ENCODE data around the gene TLNRD1.

TLNRD1 gene
- long read RNA-seq, full-length matches to known transcripts: 2 of 2 reads
- long read RNA-seq, partial matches to known transcripts: 0 of 2 reads
- long read RNA-seq, other reads (novel, unspliced or antisense): 0 of 2 reads

DNA sequence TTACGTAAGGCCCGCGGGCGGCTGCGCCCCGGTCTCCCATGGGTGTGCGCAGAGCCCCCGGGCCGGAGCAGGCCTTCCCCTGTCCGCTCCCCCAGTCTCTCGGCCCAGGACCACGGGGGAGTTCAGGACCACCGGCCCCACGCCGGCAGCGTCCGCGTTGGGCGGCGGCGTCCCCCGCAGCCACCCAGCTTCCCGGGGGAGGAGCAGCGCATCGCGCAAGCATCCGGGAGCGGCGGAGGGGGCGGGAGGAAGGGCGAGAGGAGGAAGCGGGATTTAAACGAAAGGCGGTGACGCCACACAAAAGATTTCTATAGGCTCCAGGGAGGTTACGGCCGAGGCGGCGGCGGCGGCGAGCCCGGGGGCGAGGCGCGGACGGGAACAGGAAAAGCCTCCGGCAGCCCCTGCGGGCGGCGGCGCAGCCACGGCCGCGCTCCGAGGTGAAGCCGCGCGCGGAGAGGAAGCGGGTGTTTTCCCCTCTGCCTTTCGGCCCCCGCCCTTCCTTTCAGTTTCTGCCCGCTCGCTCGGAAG, at the start of gene TLNRD1:
Gene TLNRD1, plus strand, starts transcription at position 300 of the 528 bp plus-strand sequence. CDS start 1,349 bp downstream, outside the sequence.
- TF ChIP-seq POLR2AphosphoS5 (IDR thresholded peaks at IDR 0.05; ENCODE audit: low read depth): peak; percentile 74; the same call in 1 of the 2 replicates
- 0 out of 2 replicates have a peak, but pooled peaks have one; percentile 25 for TF ChIP-seq GABPA (IDR thresholded peaks at IDR 0.05; ENCODE audit: low read depth)
- TF ChIP-seq, protein P1, sequence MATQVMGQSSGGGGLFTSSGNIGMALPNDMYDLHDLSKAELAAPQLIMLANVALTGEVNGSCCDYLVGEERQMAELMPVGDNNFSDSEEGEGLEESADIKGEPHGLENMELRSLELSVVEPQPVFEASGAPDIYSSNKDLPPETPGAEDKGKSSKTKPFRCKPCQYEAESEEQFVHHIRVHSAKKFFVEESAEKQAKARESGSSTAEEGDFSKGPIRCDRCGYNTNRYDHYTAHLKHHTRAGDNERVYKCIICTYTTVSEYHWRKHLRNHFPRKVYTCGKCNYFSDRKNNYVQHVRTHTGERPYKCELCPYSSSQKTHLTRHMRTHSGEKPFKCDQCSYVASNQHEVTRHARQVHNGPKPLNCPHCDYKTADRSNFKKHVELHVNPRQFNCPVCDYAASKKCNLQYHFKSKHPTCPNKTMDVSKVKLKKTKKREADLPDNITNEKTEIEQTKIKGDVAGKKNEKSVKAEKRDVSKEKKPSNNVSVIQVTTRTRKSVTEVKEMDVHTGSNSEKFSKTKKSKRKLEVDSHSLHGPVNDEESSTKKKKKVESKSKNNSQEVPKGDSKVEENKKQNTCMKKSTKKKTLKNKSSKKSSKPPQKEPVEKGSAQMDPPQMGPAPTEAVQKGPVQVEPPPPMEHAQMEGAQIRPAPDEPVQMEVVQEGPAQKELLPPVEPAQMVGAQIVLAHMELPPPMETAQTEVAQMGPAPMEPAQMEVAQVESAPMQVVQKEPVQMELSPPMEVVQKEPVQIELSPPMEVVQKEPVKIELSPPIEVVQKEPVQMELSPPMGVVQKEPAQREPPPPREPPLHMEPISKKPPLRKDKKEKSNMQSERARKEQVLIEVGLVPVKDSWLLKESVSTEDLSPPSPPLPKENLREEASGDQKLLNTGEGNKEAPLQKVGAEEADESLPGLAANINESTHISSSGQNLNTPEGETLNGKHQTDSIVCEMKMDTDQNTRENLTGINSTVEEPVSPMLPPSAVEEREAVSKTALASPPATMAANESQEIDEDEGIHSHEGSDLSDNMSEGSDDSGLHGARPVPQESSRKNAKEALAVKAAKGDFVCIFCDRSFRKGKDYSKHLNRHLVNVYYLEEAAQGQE (IDR thresholded peaks at IDR 0.05; ENCODE audit: insufficient replicate concordance, low read depth): peak; percentile 45
- TF ChIP-seq, protein P2, sequence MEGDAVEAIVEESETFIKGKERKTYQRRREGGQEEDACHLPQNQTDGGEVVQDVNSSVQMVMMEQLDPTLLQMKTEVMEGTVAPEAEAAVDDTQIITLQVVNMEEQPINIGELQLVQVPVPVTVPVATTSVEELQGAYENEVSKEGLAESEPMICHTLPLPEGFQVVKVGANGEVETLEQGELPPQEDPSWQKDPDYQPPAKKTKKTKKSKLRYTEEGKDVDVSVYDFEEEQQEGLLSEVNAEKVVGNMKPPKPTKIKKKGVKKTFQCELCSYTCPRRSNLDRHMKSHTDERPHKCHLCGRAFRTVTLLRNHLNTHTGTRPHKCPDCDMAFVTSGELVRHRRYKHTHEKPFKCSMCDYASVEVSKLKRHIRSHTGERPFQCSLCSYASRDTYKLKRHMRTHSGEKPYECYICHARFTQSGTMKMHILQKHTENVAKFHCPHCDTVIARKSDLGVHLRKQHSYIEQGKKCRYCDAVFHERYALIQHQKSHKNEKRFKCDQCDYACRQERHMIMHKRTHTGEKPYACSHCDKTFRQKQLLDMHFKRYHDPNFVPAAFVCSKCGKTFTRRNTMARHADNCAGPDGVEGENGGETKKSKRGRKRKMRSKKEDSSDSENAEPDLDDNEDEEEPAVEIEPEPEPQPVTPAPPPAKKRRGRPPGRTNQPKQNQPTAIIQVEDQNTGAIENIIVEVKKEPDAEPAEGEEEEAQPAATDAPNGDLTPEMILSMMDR (IDR thresholded peaks at IDR 0.05; ENCODE audit: insufficient read depth, low read length): no peak
- peak; percentile 13; the same call in 1 of the 2 replicates for TF ChIP-seq SPI1 (IDR thresholded peaks at IDR 0.05; ENCODE audit: borderline replicate concordance, low read depth)
- DNase-seq (ENCODE audit: low read depth in 1 of 2, low spot score in 1 of 2): peak; percentile 76 to 91
- H3K27ac ChIP-seq (replicated peaks): peak within 1 kb of the TSS; percentile 88
- H3K27me3 ChIP-seq (ENCODE audit: insufficient read depth, poor library complexity, severe bottlenecking): no peaks in the 10 kb centered on the region
- peak within 1 kb of the TSS; percentile 82 for H3K4me3 ChIP-seq (replicated peaks; ENCODE audit: insufficient read depth, low read length)

DNA sequence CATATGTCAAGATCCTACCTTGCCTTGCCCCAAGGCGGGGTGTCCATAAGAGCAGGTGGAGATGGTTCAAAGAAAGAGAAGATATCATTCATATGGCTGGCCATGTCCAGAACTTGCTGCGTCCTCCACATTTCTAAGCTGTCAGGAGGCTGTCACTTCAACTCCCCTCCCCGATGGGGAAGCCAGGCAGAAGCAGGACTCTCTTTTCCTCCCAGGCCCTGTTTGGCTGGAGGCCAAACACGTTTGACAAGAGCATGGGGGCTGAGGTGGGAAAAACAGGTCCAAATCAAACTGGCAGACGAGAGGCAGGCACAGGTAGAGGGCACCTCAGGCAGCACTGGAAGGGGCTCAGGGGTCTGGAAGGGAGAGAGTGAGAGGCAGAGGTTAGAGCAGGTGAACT, 48.8 kb upstream of the TLNRD1 start:
- no peaks in the 10 kb centered on the region for H3K27me3 ChIP-seq (ENCODE audit: insufficient read depth, poor library complexity, severe bottlenecking)
- no peak for DNase-seq (ENCODE audit: low read depth in 1 of 2, low spot score in 1 of 2)
- H3K27ac ChIP-seq (replicated peaks): no peak overlapping the region
- H3K4me3 ChIP-seq (replicated peaks; ENCODE audit: insufficient read depth, low read length): no peak overlapping the region
- TF ChIP-seq POLR2AphosphoS5 (IDR thresholded peaks at IDR 0.05; ENCODE audit: low read depth) (no peak), GABPA (IDR thresholded peaks at IDR 0.05; ENCODE audit: low read depth) (no peak), SPI1 (IDR thresholded peaks at IDR 0.05; ENCODE audit: borderline replicate concordance, low read depth) (no peak)
- TF ChIP-seq, protein P1 (IDR thresholded peaks at IDR 0.05; ENCODE audit: insufficient replicate concordance, low read depth): no peak
- TF ChIP-seq, protein P2 (IDR thresholded peaks at IDR 0.05; ENCODE audit: insufficient read depth, low read length): no peak

DNA sequence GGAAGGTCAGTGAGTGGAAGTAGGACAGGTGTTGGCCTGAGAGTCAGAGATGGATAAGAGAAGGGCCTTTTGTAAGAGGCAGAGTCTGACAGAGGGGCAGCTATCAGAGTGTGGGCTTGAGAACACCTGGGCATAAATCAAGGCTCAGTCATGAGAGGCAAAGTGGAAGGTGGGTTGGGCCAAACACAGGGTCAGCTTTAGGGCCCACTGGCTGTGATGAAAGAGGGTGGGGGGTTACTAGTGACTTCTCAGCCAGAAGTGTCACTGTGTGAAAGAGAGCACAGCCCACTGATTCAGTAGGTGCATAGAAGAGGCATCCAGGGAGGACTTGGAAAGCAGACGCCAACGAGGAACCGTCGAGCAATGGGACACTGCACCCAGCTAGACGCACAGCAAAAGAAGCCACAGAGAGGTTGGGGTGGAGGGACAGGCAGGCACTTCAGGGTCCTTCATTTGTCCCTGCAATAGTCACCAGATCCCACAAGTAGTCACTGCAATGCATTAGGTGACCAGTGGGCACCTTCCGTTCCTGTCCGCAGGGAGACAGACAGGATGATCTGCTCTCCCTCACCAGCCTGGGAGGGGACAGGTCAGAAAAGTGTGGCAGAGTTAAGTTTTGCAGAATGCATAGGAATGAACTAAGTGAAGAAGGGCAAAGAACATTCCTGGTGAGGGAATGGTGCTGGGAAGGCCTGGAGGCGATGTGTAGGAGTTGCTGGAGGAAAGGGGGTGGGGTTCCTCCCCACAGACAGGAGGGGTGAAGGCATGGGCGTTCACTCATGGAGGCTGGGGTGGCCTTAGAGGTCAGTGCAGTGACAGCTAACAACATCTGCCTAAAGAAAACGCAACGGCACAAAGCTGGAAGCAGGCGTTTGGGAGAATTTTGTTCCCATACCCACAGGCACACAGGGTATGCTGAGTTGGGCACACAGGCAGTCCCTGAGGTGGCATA, 47.4 kb upstream of the TLNRD1 start:
- H3K27ac ChIP-seq (replicated peaks): no peak overlapping the region
- no peak for DNase-seq (ENCODE audit: low read depth in 1 of 2, low spot score in 1 of 2)
- H3K4me3 ChIP-seq (replicated peaks; ENCODE audit: insufficient read depth, low read length): no peak overlapping the region
- TF ChIP-seq, protein P2 (IDR thresholded peaks at IDR 0.05; ENCODE audit: insufficient read depth, low read length): no peak
- TF ChIP-seq GABPA (IDR thresholded peaks at IDR 0.05; ENCODE audit: low read depth) (no peak), SPI1 (IDR thresholded peaks at IDR 0.05; ENCODE audit: borderline replicate concordance, low read depth) (no peak), POLR2AphosphoS5 (IDR thresholded peaks at IDR 0.05; ENCODE audit: low read depth) (no peak)
- TF ChIP-seq, protein P1 (IDR thresholded peaks at IDR 0.05; ENCODE audit: insufficient replicate concordance, low read depth): no peak
- H3K27me3 ChIP-seq (ENCODE audit: insufficient read depth, poor library complexity, severe bottlenecking): no peaks in the 10 kb centered on the region
